COLO668 (cell line): ENCODE data around the gene FABP1.

Experiments
- DNase-seq: peaks from one replicate; lab custom pipeline; 2025; ENCODE audit not compliant: unreplicated experiment; lab: John Stamatoyannopoulos, UW

Gene FABP1

GRCh38 chr2:88085099-88085498, 42.8 kb downstream of the FABP1 start:
- no peak for DNase-seq

DNA sequence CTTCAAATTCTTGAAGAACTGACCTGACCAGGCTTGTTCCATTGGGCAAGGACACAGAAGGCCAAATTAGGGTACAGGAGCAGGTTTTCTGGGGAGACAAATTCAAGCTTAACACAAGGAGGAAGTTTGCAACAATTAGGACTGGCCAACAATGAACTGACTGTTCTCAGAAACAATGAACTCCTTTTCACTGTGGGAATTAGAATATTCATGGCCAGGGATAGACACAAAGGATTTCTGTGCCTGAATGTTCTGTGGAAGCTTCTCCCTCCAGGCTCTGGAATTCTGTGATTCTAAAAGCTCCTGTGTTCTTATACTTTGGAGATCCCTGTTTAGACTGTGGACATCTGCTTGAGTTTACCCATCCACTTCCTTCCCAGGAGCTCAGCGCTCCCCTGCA, 45.1 kb downstream of the FABP1 start:
- no peak for DNase-seq

DNA sequence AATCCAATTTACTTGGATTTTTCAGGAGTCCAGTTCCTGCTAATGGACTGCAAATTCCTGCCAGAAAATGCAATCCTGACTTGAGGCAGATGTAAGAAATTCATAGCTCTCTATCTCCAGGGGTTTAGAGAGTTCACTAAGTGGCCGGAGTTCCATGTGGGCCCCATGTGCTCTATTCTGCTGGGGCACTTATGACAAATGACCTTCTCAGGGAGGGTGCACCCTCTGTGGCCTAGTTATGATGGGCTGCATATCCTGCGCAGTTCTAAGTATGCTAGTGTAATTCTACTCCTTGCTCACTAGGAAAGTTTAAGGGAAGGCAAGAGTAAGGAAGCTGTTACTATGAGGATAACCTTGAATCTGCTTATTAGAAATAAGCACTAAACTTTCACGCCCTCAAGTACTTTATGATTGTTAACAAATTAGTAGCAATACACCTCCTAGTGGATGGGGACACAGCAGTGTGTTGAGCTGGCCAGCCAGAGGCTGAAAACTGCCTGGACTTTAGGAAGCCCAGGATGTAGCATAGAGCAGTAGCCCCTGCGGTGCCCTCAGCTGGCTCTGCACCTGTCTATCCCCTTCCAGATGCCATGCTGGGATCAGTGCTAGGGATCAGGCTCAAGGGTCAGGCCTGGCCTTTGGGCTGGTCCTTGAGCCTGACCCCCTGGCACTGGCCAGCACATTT, 45.8 kb downstream of the FABP1 start:
- DNase-seq: no peak

GRCh38 chr2:88080545-88080944, 47.3 kb downstream of the FABP1 start:
- DNase-seq: no peak

DNA sequence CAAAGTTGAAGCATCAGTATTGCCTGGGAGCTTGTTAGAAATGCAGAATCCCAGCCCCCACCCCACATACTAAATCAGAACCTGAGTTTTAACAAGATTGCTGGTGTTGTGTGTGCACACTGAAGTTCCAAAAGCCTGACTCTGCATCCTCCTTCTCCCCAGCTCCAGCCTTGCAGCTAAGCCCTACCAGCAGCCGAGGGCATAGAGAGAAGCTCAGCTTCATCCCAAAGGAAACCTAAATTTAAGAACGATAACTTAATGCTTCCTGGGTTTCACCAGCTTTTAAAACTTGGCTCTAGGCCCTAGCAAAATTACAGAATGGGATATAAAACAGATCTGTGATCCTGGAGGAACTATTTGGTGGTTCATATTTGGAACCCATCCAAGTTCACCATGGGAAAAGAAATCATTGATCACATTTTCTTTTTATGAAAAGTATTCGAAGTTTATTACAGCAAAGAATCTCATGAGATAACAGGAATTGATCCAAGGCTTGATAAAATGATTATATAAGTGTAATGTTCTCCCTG, 49.2 kb downstream of the FABP1 start:
- no peak for DNase-seq

GRCh38 chr2:88077080-88077479, 50.8 kb downstream of the FABP1 start:
- DNase-seq: no peak

DNA sequence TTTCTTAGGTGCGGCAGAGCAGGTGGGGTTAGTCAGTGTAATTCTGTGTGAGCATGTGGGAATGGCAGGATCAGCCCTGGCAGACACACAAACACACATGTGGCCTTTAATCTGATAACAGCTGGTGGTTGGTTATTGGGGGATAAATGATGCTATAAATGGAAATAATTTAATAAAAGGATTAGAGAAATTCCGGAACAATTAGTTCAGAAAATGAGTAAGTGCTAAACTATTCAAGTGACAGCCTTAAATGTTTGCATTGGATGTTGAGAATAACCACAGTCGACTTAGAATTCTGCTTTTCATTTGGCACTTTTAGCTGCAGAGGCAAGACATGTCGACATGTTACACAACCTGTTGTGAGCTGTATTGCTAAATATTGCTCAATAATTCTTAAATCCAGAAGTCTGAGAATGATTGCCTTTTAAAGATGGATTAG, 53.0 kb downstream of the FABP1 start:
- DNase-seq: no peak

DNA sequence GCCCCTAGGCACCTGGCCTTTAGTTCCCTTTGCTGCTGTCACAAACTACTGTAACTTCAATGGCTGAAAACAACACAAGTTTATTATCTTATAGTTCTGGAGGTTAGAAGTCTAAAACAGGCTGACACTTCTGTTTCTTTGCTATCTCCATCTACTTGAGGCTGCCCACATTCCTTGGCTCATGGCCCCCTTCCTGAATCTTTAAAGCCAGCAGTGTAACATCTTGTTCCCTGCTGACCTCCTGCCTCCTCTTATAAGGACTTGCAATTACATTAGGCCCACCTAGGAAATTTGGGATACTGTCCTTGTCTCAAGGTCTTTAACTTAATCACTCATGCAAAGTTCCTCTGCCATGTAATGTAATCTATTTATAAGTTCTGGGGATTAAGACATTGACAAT, 53.7 kb downstream of the FABP1 start:
- DNase-seq: no peak
